Choroid plexus epithelial cell (primary cell): ENCODE results near the gene FOXC2.

Experiments used
- DNase-seq: peaks from one replicate; pipeline ENCODE4 v3.0.0-alpha.2; 2010; ENCODE audit warnings: low read depth
- H3K4me3 ChIP-seq: 2 replicates; pipeline ENCODE4 v1.5.1; 2011; ENCODE audit warnings: low read depth, mild to moderate bottlenecking, control low read depth, low read length, moderate library complexity
- CTCF ChIP-seq: conservative IDR thresholded peaks from 2 replicates; pipeline ENCODE4 v1.5.1; 2011; ENCODE audit warnings: low read depth, mild to moderate bottlenecking, control low read depth, inconsistent platforms, low read length, moderate library complexity

FOXC2 gene

GRCh38 chr16:86568677-86569623 lies 2.3 kb downstream of the FOXC2 start:
- peak; percentile 14 for DNase-seq
- peak overlapping the region; percentile 91 for H3K4me3 ChIP-seq
- TF ChIP-seq CTCF: no peak

- peak overlapping the region; percentile 91 for H3K4me3 ChIP-seq
- TF ChIP-seq CTCF: no peak
- DNase-seq: peak; percentile 12
These were observed 3.2 kb downstream of the FOXC2 start for GRCh38 chr16:86569701-86570447.

- peak overlapping the region; percentile 91 for H3K4me3 ChIP-seq
- DNase-seq: peak; percentile 52
- no peak for TF ChIP-seq CTCF
These were observed 4.2 kb downstream of the FOXC2 start for GRCh38 chr16:86570558-86571529.

GRCh38 chr16:86571530-86571915 lies 4.9 kb downstream of the FOXC2 start:
- H3K4me3 ChIP-seq: peak overlapping the region; percentile 91
- peak; percentile 28 for DNase-seq
- TF ChIP-seq CTCF: no peak

GRCh38 chr16:86572041-86572521 lies 5.5 kb downstream of the FOXC2 start:
- peak; percentile 59 for DNase-seq
- peak overlapping the region; percentile 91 for H3K4me3 ChIP-seq
- TF ChIP-seq CTCF: no peak

GRCh38 chr16:86572606-86573005 lies 6.0 kb downstream of the FOXC2 start:
- no peak overlapping the region for H3K4me3 ChIP-seq
- no peak for DNase-seq
- TF ChIP-seq CTCF: no peak
